Endodermal cell (in vitro differentiated cells): ENCODE results near the gene CLDN20. TPM values are rescaled to one million over a fixed set of nuclear protein-coding genes. Genes with fewer than 3 reads are reported as not detected.

Experiments used
- DNase-seq: peaks from one replicate; pipeline ENCODE4 v3.0.0-alpha.2; 2017
- H3K27ac ChIP-seq: 2 replicates; pipeline ENCODE4 v1.5.1; 2013; ENCODE audit warnings: mild to moderate bottlenecking, low read depth, low read length, moderate library complexity
- H3K27me3 ChIP-seq: 2 replicates; pipeline ENCODE4 v1.6.1; 2013; ENCODE audit warnings: mild to moderate bottlenecking, low read length, moderate library complexity; ENCODE audit not compliant: insufficient read depth, control insufficient read depth, poor library complexity, severe bottlenecking
- H3K36me3 ChIP-seq: 2 replicates; pipeline ENCODE4 v1.7.0; 2013; ENCODE audit warnings: mild to moderate bottlenecking, low read length, moderate library complexity; ENCODE audit not compliant: control insufficient read depth, insufficient read depth
- H3K4me1 ChIP-seq: one replicate; pipeline ENCODE4 v1.7.0; 2013; ENCODE audit warnings: low read length; ENCODE audit not compliant: control insufficient read depth, insufficient read depth
- H3K4me3 ChIP-seq: 2 replicates; pipeline ENCODE4 v1.5.1; 2013; ENCODE audit warnings: mild to moderate bottlenecking, low read length, moderate library complexity
- H3K9ac ChIP-seq: 2 replicates; pipeline ENCODE4 v1.6.1; 2013; ENCODE audit warnings: mild to moderate bottlenecking, low read length, moderate library complexity; ENCODE audit not compliant: poor library complexity, severe bottlenecking; ENCODE audit errors: extremely low read depth
- H3K9me3 ChIP-seq: 2 replicates; pipeline ENCODE4 v1.6.1; 2013; ENCODE audit warnings: mild to moderate bottlenecking, low read length, moderate library complexity; ENCODE audit not compliant: control insufficient read depth
- H3K27ac Mint-ChIP-seq: 2 replicates; pipeline ENCODE4 v1.8.0; 2020; ENCODE audit warnings: mixed read lengths
- H3K27me3 Mint-ChIP-seq: 2 replicates; pipeline ENCODE4 v1.8.0; 2021; ENCODE audit warnings: mild to moderate bottlenecking, mixed read lengths; ENCODE audit not compliant: insufficient read depth
- H3K36me3 Mint-ChIP-seq: 2 replicates; pipeline ENCODE4 v1.8.0; 2020; ENCODE audit warnings: low read depth, mixed read lengths
- H3K4me1 Mint-ChIP-seq: 2 replicates; pipeline ENCODE4 v1.8.0; 2020; ENCODE audit warnings: mixed read lengths
- H3K4me3 Mint-ChIP-seq: 2 replicates; pipeline ENCODE4 v1.8.0; 2020; ENCODE audit warnings: mild to moderate bottlenecking, moderate library complexity, mixed read lengths
- H3K9me3 Mint-ChIP-seq: 2 replicates; pipeline ENCODE4 v1.8.0; 2020; ENCODE audit warnings: mild to moderate bottlenecking, mixed read lengths
- CTCF ChIP-seq: fragments of 200-600 bp; sonication (generic); conservative IDR thresholded peaks from 2 replicates; pipeline ENCODE4 v1.5.0; 2021; ENCODE audit warnings: antibody characterized with exemption, mild to moderate bottlenecking
- WGBS, 2 experiments: methylation state at CpG; one replicate each; pipeline versions ENCODE4 v1.1.5 to v1.1.7; 2013; ENCODE audit warnings: missing lambda C conversion rate in 2 of 2, mixed read lengths in 1 of 2; ENCODE audit not compliant: insufficient coverage in 1 of 2, insufficient read length in 1 of 2; 5-methylcytosine and 5-hydroxymethylcytosine counted together
- total RNA-seq, 2 donors: library from RNA; stranded (reverse); fragmentation: NEBNext Ultra II Directional in 1 of 2; extraction: Animal tissue kit (Norgen Biotek cat#: 25700) in 1 of 2; gene quantifications; 2 replicates in 1 of 2; 3 replicates in 1 of 2; pipeline ENCODE4 v1.2.1, GENCODE V29; 2021

CLDN20 gene
- total RNA-seq, 2 donors from 2014 or later: not detected

- H3K27me3 Mint-ChIP-seq: no peaks in the 10 kb centered on the region
- no peak overlapping the region for H3K4me3 Mint-ChIP-seq
- peaks cover 14% of the 10 kb centered on the region for H3K9me3 Mint-ChIP-seq
- H3K4me1 Mint-ChIP-seq: peaks cover 29% of the 10 kb centered on the region
- DNase-seq: no peak
- Histone ChIP-seq H3K4me1 (peaks cover 7% of the 10 kb centered on the region), H3K4me3 (no peak overlapping the region), H3K36me3 (peaks cover 55% of the 10 kb centered on the region), H3K9ac (no peak overlapping the region), H3K9me3 (peaks cover 9% of the 10 kb centered on the region), H3K27ac (no peak overlapping the region), H3K27me3 (no peaks in the 10 kb centered on the region)
- peaks cover 39% of the 10 kb centered on the region for H3K36me3 Mint-ChIP-seq
- TF ChIP-seq CTCF: no peak
- H3K27ac Mint-ChIP-seq: peak overlapping the region; percentile 5
- WGBS, 2 experiments: 69 to 79% methylated on average over 3 of the region's 3 CpGs
Observed at GRCh38 chr6:155269765-155270164, 6.0 kb downstream of the CLDN20 start.

- no peak for DNase-seq
- no peak overlapping the region for H3K9ac ChIP-seq
- peaks cover 29% of the 10 kb centered on the region for H3K4me1 Mint-ChIP-seq
Observed at GRCh38 chr6:155270561-155271091, 6.8 kb downstream of the CLDN20 start.

GRCh38 chr6:155271145-155271544 lies 7.3 kb downstream of the CLDN20 start:
- no peak overlapping the region for H3K27ac Mint-ChIP-seq
- no peak overlapping the region for H3K9ac ChIP-seq
- no peak for TF ChIP-seq CTCF
- no peaks in the 10 kb centered on the region for H3K27me3 ChIP-seq
- H3K4me3 ChIP-seq: no peak overlapping the region
- DNase-seq: no peak
- H3K4me1 ChIP-seq: peaks cover 9% of the 10 kb centered on the region
- no peak overlapping the region for H3K4me3 Mint-ChIP-seq
- H3K36me3 Mint-ChIP-seq: peaks cover 38% of the 10 kb centered on the region
- H3K36me3 ChIP-seq: peaks cover 60% of the 10 kb centered on the region
- peaks cover 9% of the 10 kb centered on the region for H3K9me3 ChIP-seq
- H3K27me3 Mint-ChIP-seq: no peaks in the 10 kb centered on the region
- no peak overlapping the region for H3K27ac ChIP-seq
- H3K4me1 Mint-ChIP-seq: peaks cover 29% of the 10 kb centered on the region
- peaks cover 14% of the 10 kb centered on the region for H3K9me3 Mint-ChIP-seq

More at GRCh38 chr6:155270561-155271091, 6.8 kb downstream of the CLDN20 start:
- peaks cover 14% of the 10 kb centered on the region for H3K9me3 Mint-ChIP-seq
- no peak for TF ChIP-seq CTCF
- H3K27me3 Mint-ChIP-seq: no peaks in the 10 kb centered on the region
- WGBS, 2 experiments: 87 to 90% methylated on average over 4 to 7 of the region's 7 CpGs
- H3K4me3 ChIP-seq: no peak overlapping the region
- H3K27ac Mint-ChIP-seq: no peak overlapping the region
- H3K4me1 ChIP-seq: peaks cover 7% of the 10 kb centered on the region
- peaks cover 9% of the 10 kb centered on the region for H3K9me3 ChIP-seq
- H3K27ac ChIP-seq: peak overlapping the region; percentile 8
- no peak overlapping the region for H3K4me3 Mint-ChIP-seq
- no peaks in the 10 kb centered on the region for H3K27me3 ChIP-seq
- peaks cover 38% of the 10 kb centered on the region for H3K36me3 Mint-ChIP-seq
- peaks cover 55% of the 10 kb centered on the region for H3K36me3 ChIP-seq
